Activated T-cell treated with anti-CD3 and anti-CD28 coated beads for 24 hours (primary cell): Measurements from ENCODE around the gene IKZF3.
"Not testable (repeated sequence)": the region's sequence is repeated elsewhere in the genome, so short reads cannot be mapped to it uniquely, and the experiment has no call there.

Experiments used
- DNase-seq: peaks from one replicate; pipeline ENCODE4 v3.0.0-alpha.2; 2020; ENCODE audit warnings: low read depth

The IKZF3 gene

DNA sequence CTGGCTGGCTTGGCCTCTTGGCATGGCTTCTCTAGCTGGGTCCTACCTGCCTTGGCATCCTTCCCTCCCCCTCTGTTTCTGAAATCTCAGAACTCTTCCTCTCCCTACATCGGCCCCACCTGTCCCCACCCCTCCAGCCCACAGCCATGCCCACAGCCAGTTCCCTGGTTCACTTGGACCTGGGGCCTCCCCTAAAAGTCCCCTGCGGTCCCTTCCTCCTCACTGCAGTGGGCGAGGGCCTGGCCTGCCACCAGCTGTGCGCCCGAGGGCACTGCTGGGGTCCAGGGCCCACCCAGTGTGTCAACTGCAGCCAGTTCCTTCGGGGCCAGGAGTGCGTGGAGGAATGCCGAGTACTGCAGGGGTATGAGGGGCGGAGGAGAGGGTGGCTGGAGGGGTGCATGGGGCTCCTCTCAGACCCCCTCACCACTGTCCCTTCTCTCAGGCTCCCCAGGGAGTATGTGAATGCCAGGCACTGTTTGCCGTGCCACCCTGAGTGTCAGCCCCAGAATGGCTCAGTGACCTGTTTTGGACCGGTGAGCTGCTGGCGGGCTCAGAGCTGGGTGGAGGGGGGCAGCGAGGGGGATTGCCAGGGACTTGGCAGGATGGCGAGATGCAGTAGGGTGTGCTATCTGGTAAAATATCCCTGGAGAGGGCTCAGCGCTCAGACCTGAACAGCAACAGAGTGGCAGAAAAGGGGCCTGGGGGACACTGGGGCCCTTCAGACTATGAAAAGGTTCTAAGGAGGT lies 147.9 kb downstream of the IKZF3 start:
- no peak for DNase-seq

DNA sequence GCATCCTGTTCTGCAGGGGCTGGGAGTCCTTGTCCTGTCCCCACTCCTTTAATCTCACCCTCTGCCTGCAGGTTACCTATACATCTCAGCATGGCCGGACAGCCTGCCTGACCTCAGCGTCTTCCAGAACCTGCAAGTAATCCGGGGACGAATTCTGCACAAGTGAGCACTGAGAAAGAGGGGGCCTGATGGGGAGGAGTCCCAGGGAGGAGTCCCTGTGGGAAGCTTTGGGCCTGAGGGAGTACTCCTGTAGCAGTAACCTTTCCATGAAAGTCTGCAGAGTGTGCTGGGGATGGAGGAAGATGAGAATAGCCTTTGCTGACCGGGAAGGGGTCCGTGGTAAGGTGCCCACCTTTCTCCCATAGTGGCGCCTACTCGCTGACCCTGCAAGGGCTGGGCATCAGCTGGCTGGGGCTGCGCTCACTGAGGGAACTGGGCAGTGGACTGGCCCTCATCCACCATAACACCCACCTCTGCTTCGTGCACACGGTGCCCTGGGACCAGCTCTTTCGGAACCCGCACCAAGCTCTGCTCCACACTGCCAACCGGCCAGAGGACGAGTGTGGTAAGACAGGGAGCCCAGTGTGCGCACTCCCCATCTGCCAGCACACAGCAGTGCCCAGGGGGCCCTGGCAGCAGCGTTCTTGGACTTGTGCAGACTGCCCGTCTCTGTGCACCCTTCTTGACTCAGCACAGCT lies 148.6 kb downstream of the IKZF3 start:
- no peak for DNase-seq

DNA sequence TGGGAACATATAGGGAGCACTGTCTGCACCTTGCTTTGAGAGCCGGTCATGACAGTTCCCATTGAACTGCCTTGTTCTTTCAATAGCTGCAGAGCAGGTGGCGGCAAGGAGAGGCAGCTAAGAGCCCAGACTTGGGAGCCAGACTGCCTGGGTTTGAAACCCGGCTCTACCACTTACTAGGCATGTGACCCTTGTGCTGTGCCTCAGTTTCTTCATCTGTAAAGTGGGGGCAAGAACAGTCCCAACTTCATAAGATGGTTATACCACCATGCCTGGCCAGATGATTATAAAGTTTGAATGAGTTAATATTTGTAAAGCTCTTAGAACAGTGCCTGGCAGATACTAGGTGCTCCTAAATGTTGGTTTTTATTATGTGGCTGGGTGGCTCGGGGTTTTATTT lies 149.9 kb downstream of the IKZF3 start:
- no peak for DNase-seq

DNA sequence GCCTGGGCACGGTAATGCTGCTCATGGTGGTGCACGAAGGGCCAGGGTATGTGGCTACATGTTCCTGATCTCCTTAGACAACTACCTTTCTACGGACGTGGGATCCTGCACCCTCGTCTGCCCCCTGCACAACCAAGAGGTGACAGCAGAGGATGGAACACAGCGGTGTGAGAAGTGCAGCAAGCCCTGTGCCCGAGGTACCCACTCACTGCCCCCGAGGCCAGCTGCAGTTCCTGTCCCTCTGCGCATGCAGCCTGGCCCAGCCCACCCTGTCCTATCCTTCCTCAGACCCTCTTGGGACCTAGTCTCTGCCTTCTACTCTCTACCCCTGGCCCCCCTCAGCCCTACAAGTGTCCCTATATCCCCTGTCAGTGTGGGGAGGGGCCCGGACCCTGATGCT lies 152.3 kb downstream of the IKZF3 start:
- DNase-seq: no peak

DNA sequence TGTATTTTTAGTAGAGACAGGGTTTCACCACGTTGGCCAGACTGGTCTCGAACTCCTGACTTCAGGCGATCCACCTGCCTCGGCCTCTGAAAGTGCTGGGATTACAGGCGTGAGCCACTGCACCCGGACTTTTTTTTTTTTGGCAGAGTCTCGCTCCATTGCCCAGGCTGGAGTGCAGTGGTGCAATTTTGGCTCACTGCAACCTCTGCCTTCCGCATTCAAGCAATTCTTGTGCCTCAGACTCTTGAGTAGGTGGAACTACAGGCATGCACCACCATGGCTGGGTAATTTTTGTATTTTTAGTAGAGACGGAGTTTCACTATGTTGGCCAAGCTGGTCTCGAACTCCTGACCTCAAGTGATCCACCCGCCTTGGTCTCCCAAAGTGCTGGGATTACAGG lies 153.0 kb downstream of the IKZF3 start:
- not testable (repeated sequence) for DNase-seq

DNA sequence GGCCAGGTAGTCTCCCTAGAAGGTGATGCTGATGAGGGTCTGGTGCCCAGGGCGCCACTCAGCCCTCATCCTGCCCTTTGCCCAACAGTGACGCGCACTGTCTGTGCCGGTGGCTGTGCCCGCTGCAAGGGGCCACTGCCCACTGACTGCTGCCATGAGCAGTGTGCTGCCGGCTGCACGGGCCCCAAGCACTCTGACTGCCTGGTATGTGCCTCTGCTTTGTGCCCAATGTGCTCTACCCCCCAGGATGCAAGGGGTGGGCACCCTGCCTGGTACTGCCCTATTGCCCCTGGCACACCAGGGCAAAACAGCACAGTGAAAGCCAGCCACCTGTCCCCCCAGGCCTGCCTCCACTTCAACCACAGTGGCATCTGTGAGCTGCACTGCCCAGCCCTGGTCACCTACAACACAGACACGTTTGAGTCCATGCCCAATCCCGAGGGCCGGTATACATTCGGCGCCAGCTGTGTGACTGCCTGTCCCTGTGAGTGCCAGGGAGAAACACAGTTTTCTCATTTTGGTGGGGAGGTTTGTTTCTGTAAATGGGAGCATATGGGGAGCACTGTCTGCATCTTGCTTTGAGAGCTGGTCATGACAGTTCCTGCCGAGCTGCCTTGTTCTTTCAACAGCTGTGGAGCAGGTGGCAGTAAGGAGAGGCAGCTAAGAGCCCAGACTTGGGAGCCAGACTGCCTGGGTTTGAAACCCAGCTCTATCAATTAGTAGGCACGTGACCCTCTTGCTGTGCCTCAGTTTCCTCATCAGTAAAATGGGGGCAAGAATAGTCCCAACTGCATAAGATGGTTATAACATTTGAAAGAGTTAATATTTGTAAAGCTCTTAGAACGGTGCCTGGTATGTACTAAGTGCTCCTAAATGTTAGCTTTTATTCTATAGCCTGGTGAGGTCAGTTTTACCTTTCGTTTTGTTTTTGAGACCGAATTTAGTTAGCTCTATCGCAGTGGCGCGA lies 153.8 kb downstream of the IKZF3 start:
- no peak for DNase-seq

DNA sequence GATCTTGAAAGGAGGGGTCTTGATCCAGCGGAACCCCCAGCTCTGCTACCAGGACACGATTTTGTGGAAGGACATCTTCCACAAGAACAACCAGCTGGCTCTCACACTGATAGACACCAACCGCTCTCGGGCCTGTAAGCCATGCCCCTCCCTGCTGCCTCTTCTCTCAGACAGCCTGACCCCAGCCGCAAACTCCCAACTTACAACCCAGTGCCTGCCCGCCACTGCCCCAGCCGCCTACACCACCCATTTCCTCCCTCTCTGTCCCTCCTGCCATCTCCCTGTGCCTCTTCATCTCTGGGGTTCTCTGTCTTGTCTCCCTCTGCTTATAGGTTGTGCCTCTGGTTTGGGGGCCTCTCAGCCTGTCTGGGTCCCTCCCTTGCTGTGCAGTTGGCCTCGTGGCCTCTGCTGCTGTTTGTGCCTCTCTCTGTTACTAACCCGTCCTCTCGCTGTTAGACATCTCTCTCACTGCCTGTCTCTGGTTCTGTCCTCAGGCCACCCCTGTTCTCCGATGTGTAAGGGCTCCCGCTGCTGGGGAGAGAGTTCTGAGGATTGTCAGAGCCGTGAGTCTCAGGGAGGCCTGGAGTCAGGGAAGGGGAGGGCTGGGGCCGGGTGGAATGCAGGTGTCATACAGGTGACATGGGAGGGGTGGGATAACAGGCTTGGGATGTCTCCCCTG lies 154.7 kb downstream of the IKZF3 start:
- no peak for DNase-seq
